ENCODE measurements around the gene SOAT1. TPM values are rescaled to one million over a fixed set of nuclear protein-coding genes. Genes with fewer than 3 reads are reported as not detected.

SOAT1 gene
- total RNA-seq, 6 donors from 2014 or later = 14.6 to 95.6 (median 34.3) TPM

Small RNA genes lying within 50 kb of the gene (small RNA-seq; reads per million reads assigned to genes)
- gene AL512326.2 = 0 reads per million in 4 donors

Other genes starting within 250 kb of the SOAT1 start
- gene TOR3A, start 211.7 kb upstream of the SOAT1 start, total RNA-seq = 10 to 100 TPM; 26.2 to 44.1 (median 29.5) TPM
- gene ABL2, start 64.1 kb upstream of the SOAT1 start, total RNA-seq = 10 to 100 TPM; 17.2 to 31.3 (median 22.9) TPM
- 1 to 10 TPM in 1 of 6 donors, under 1 TPM in 2, not detected in 3; 0.44 to 2.9 (median 0.61) TPM for gene AXDND1, start 72.2 kb downstream of the SOAT1 start, total RNA-seq